Measurements from ENCODE around the gene NFIX. TPM values are rescaled to one million over a fixed set of nuclear protein-coding genes. Genes with fewer than 3 reads are reported as not detected.

NFIX gene
- total and polyA plus RNA-seq, 9 of the 15 experiments (the other 6 are each of a cell fraction or from before 2014, with no cell fraction given), result 0.28 to 26.8 (median 5.4) TPM

DNA sequence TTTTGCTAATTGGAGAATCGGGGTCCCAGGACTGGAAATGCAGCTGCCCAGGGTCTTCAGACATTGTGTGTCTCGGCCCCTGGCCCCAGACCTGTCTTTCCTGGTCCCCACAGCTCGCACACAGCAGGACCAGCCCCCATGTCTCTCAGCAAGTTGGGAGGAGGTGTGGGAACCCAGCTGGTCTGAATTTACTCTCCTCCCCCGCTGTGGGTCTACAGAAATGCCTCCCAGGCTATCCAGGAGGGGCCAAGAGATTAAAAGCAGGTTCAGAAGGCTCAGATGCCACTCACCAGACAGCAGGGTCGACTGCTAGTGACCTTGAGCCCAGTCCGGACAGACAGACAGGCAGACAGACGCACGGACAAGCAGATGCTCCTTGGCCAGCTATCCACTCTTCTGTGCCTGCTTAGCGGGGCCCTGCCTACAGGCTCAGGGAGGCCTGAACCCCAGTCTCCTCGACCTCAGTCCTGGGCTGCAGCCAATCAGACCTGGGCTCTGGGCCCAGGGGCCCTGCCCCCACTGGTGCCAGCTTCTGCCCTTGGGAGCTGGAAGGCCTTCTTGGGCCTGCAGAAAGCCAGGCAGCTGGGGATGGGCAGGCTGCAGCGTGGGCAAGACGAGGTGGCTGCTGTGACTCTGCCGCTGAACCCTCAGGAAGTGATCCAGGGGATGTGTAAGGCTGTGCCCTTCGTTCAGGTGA is 25.8 kb upstream of the NFIX start, which contains the start of gene DAND5 (continued):
- TF ChIP-seq TFAP4 (CRISPR knock-in tag; IDR thresholded peaks at IDR 0.05; ENCODE audit: borderline replicate concordance), result peak; percentile 89

- no peak overlapping the region for H2AFZ ChIP-seq (ENCODE audit: low read depth, low read length)
- WGBS (ENCODE audit: insufficient coverage, low coverage, missing lambda C conversion rate), result 79% methylated on average over 5 of the region's 7 CpGs
- H3K36me3 ChIP-seq (ENCODE audit: control insufficient read depth, insufficient read depth, low read length), result no peaks in the 10 kb centered on the region
- peaks cover 14 to 40% of the 10 kb centered on the region in 2 experiments; a peak in 4 of 5 replicates for H3K4me1 ChIP-seq (replicated peaks in 1 of 2; ENCODE audit: control insufficient read depth in 2 of 2, insufficient read depth in 2 of 2, low read length in 2 of 2)
- H3K79me2 ChIP-seq (ENCODE audit: control insufficient read depth, insufficient read depth, low read length), result no peaks in the 10 kb centered on the region
- H3K4me3 ChIP-seq, result no peak overlapping the region
- in situ Hi-C loops (cut with MboI), result loop anchor here (10.0 kb wide), 1 partner anchor 455 kb away; no protein-coding TSS in a partner anchor
- DNase-seq (ENCODE audit: extremely low read depth in 1 of 4, low spot score in 3 of 4), result peak in 1 of 4 experiments; percentile 11
- no peak for FAIRE-seq
- no peak overlapping the region; a peak in 1 of 4 replicates for H3K9ac ChIP-seq (ENCODE audit: insufficient read depth in 1 of 2, low read depth in 2 of 2, low read length in 2 of 2)
- ChIA-PET CTCF (ENCODE audit: low intra/inter-chr PET ratio) (no interaction called here), POLR2A (no interaction called here)
- intact Hi-C loops (cut with micrococcal nuclease), result no loop called here
- no peaks in the 10 kb centered on the region for H3K9me3 ChIP-seq (replicated peaks; ENCODE audit: control insufficient read depth, insufficient read depth, low read depth, low read length)
- H3K9me1 ChIP-seq (ENCODE audit: control insufficient read depth, insufficient read depth, low read length), result peaks cover 5% of the 10 kb centered on the region
- no peak overlapping the region for H3K27ac ChIP-seq (ENCODE audit: extremely low read depth, low read depth, low read length)
- H4K20me1 ChIP-seq (replicated peaks; ENCODE audit: control insufficient read depth, insufficient read depth, low read length), result no peaks in the 10 kb centered on the region
- ATAC-seq, result no peak
- H3K27me3 ChIP-seq (ENCODE audit: control insufficient read depth in 2 of 2, insufficient read depth in 2 of 2, low read length in 2 of 2), result no peaks in the 10 kb centered on the region
- no TSS peak for BruUV-seq (replicated peaks)
- no peak overlapping the region for H3K4me2 ChIP-seq (ENCODE audit: insufficient read depth, low read length)
- TF ChIP-seq ZBTB2 (IDR thresholded peaks at IDR 0.05), result 0 out of 2 replicates have a peak, but pooled peaks have one; percentile 27
- no peak for TF ChIP-seq HOXB6 (CRISPR knock-in tag; IDR thresholded peaks at IDR 0.05; ENCODE audit: borderline replicate concordance)
- peak; percentile 92 for TF ChIP-seq BCOR (IDR thresholded peaks at IDR 0.05)
- TF ChIP-seq ARID1B (IDR thresholded peaks at IDR 0.05), result 0 out of 2 replicates have a peak, but pooled peaks have one; percentile 6
- 0 out of 2 replicates have a peak, but pooled peaks have one; percentile 50 for TF ChIP-seq SMARCA5 (IDR thresholded peaks at IDR 0.05)
- TF ChIP-seq KDM1A (IDR thresholded peaks at IDR 0.05), result peak; percentile 47 to 73
- no peak for TF ChIP-seq ELK1 (CRISPR knock-in tag; IDR thresholded peaks at IDR 0.05)
- TF ChIP-seq CHD4 (IDR thresholded peaks at IDR 0.05; ENCODE audit: insufficient read depth, insufficient replicate concordance, low read depth, low read length, poor library complexity, severe bottlenecking), result peak; percentile 53
- TF ChIP-seq ZFP36 (IDR thresholded peaks at IDR 0.05; ENCODE audit: low read depth, low read length, partially characterized antibody), result peak; percentile 67
- peak; percentile 77; the same call in 1 of the 2 replicates for TF ChIP-seq ZNF512 (tag; IDR thresholded peaks at IDR 0.05)
- no peak for TF ChIP-seq ZEB2 (IDR thresholded peaks at IDR 0.05)
Measured at GRCh38 chr19:12970070-12970820, 25.0 kb upstream of the NFIX start.
